ENCODE measurements around the gene LGR4. TPM values are rescaled to one million over a fixed set of nuclear protein-coding genes. Genes with fewer than 3 reads are reported as not detected.

LGR4 gene
- total RNA-seq, 1 donor from 2014 or later: 36.2 TPM

DNA sequence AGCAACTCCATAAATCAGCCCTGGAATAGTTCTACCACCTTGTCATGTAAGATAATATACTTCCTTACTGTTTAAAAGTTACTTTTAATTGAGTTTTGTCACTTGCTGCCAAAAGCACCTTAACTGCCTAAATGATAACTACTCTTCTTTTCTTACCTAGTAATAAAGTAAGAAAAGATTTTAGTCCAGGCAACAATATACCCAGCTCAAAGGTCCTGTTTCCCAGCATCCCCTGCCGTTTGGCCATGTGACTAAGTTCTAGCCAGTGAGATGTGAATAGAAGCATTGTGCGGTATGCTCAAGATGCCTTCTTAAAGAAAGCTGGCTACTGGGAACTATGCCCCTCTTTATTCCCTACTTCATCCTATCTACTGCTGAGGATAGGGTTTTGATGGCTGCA, 70.1 kb downstream of the LGR4 start:
- Mint-ChIP-seq H3K4me1 (ENCODE audit: low read depth) (peaks cover 9% of the 10 kb centered on the region), H3K9me3 (ENCODE audit: low read depth) (no peaks in the 10 kb centered on the region), H3K27me3 (ENCODE audit: low read depth) (no peaks in the 10 kb centered on the region), H3K36me3 (ENCODE audit: low read depth) (no peaks in the 10 kb centered on the region), H3K4me3 (ENCODE audit: unreplicated experiment) (no peak overlapping the region), H3K27ac (ENCODE audit: unreplicated experiment) (no peak overlapping the region)
- TF ChIP-seq, protein P1, sequence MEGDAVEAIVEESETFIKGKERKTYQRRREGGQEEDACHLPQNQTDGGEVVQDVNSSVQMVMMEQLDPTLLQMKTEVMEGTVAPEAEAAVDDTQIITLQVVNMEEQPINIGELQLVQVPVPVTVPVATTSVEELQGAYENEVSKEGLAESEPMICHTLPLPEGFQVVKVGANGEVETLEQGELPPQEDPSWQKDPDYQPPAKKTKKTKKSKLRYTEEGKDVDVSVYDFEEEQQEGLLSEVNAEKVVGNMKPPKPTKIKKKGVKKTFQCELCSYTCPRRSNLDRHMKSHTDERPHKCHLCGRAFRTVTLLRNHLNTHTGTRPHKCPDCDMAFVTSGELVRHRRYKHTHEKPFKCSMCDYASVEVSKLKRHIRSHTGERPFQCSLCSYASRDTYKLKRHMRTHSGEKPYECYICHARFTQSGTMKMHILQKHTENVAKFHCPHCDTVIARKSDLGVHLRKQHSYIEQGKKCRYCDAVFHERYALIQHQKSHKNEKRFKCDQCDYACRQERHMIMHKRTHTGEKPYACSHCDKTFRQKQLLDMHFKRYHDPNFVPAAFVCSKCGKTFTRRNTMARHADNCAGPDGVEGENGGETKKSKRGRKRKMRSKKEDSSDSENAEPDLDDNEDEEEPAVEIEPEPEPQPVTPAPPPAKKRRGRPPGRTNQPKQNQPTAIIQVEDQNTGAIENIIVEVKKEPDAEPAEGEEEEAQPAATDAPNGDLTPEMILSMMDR (IDR thresholded peaks at IDR 0.05): no peak
- no peak for DNase-seq (ENCODE audit: low spot score)

DNA sequence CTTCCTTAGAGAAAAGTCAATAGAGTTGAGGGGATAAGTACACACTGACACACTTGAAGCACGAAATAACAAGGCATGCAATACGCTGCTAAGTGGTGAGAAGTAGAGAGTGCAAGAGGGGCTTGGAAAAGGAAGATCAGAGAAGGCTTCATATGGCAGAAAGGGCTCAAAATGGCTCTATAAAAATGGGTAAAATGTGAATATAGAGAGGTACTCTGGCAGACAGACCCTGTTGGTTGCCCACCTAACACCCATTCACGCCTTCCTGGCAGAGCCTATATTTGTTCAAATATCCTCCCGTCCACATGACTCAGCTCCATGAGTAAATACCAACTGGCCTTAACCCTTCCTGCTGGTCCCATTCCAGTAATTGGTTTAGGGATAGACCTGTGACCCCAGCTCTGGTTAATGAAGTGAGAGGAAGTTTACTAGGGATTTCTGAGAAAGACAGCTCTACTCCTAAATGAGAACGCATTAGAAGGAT, 70.7 kb downstream of the LGR4 start:
- Mint-ChIP-seq H3K27me3 (ENCODE audit: low read depth) (no peaks in the 10 kb centered on the region), H3K36me3 (ENCODE audit: low read depth) (no peaks in the 10 kb centered on the region), H3K9me3 (ENCODE audit: low read depth) (no peaks in the 10 kb centered on the region), H3K4me3 (ENCODE audit: unreplicated experiment) (no peak overlapping the region), H3K4me1 (ENCODE audit: low read depth) (peaks cover 14% of the 10 kb centered on the region), H3K27ac (ENCODE audit: unreplicated experiment) (no peak overlapping the region)
- no peak for DNase-seq (ENCODE audit: low spot score)
- TF ChIP-seq, protein P1 (IDR thresholded peaks at IDR 0.05): no peak

DNA sequence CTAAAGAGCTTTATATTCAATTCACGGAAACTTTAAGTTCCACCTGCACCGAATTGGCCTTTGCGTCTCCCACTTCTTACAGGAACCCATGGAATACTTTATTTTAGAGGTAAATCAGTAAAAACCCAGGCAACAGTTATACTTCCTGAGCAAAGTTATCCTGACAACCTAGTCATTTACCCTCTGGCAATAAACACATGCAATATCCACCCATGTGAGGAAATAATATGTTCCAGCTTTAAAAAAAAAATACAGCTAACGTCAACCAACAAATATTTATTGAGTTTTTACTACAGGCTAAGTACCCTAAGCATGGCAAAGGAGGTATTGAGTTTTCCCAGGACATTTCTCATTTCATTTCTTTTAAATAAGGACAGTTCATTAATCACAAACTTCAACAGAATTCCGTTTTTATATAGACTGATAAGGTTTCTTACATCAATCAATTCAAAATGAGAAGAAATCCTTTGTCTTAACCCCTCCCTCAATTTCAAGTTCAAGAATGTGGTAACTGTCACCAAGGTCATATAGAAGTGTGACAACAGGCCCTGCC, 71.2 kb downstream of the LGR4 start:
- peaks cover 17% of the 10 kb centered on the region for H3K4me1 Mint-ChIP-seq (ENCODE audit: low read depth)
- no peaks in the 10 kb centered on the region for H3K27me3 Mint-ChIP-seq (ENCODE audit: low read depth)
- H3K27ac Mint-ChIP-seq (ENCODE audit: unreplicated experiment): no peak overlapping the region
- H3K4me3 Mint-ChIP-seq (ENCODE audit: unreplicated experiment): no peak overlapping the region
- H3K36me3 Mint-ChIP-seq (ENCODE audit: low read depth): no peaks in the 10 kb centered on the region
- H3K9me3 Mint-ChIP-seq (ENCODE audit: low read depth): no peaks in the 10 kb centered on the region
- TF ChIP-seq, protein P1 (IDR thresholded peaks at IDR 0.05): no peak
- no peak for DNase-seq (ENCODE audit: low spot score)

DNA sequence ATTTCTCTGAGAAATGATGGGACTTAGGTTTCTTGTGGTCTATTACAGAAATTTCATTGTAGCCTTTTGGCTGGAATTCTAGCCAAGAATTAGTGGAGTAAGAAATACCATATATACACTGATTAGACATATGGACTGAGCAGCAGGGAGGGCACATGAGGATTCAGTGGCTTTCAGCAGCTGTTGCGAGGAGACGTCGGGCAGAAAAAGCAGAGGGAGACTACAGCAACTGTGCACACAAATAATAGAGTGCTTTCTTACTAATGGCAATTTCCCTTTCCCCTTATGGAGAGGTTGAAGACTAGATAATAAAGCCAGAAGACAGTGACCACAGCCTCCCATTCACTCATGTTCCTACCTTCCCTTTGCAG, 74.2 kb downstream of the LGR4 start:
- no peaks in the 10 kb centered on the region for H3K27me3 Mint-ChIP-seq (ENCODE audit: low read depth)
- H3K4me3 Mint-ChIP-seq (ENCODE audit: unreplicated experiment): no peak overlapping the region
- H3K36me3 Mint-ChIP-seq (ENCODE audit: low read depth): no peaks in the 10 kb centered on the region
- TF ChIP-seq, protein P1 (IDR thresholded peaks at IDR 0.05): no peak
- peaks cover 41% of the 10 kb centered on the region for H3K4me1 Mint-ChIP-seq (ENCODE audit: low read depth)
- H3K27ac Mint-ChIP-seq (ENCODE audit: unreplicated experiment): no peak overlapping the region
- H3K9me3 Mint-ChIP-seq (ENCODE audit: low read depth): no peaks in the 10 kb centered on the region
- no peak for DNase-seq (ENCODE audit: low spot score)

DNA sequence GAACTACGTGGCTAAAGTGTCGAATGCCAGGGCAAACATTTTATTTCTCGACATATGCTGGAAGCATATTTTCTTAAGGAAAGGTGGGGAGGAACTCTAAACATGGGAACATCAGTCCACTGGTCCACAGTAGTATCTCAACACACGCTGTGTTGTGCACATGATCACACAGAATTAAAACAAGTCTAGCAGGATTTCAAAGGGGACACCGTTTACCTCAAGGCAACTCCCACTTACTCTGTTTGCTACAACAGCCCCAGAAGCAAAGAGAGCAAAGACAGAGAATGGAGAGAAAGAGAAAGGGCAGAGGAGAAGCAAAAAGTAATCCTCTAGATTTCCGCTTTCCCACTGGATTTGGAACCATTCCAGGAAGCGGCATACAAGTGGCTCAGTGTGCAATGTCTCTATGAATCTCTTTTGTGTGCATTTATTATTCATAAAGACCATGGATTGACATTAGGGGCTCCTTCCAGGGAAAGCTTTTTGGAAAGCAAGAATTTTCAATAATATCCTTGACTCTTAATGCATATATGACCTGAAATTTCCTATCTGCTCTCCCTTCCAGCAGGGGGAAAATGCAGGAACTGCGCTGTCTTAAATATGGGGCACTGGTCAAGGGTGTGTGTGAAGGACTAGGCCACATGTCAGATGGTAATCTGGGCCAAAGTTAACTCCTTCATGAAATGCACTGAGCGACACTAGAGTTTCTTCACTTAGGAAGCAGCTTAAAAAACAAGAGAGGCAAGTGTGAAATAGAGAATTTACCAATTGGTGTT, 74.8 kb downstream of the LGR4 start:
- peaks cover 45% of the 10 kb centered on the region for H3K4me1 Mint-ChIP-seq (ENCODE audit: low read depth)
- no peak overlapping the region for H3K4me3 Mint-ChIP-seq (ENCODE audit: unreplicated experiment)
- no peaks in the 10 kb centered on the region for H3K27me3 Mint-ChIP-seq (ENCODE audit: low read depth)
- peak overlapping the region; percentile 2 for H3K27ac Mint-ChIP-seq (ENCODE audit: unreplicated experiment)
- DNase-seq (ENCODE audit: low spot score): no peak
- H3K36me3 Mint-ChIP-seq (ENCODE audit: low read depth): no peaks in the 10 kb centered on the region
- TF ChIP-seq, protein P1 (IDR thresholded peaks at IDR 0.05): no peak
- no peaks in the 10 kb centered on the region for H3K9me3 Mint-ChIP-seq (ENCODE audit: low read depth)

All from chondrocyte (in vitro differentiated cells).